Measurements from ENCODE around the gene GNAQ. TPM values are rescaled to one million over a fixed set of nuclear protein-coding genes. Genes with fewer than 3 reads are reported as not detected.

The GNAQ gene
- total RNA-seq, 2 experiments from 2014 or later: 17.8 to 18.1 TPM

- TF ChIP-seq CTCF (IDR thresholded peaks at IDR 0.05): no peak
- Mint-ChIP-seq H3K27me3 (no peaks in the 10 kb centered on the region), H3K4me3 (no peak overlapping the region), H3K4me1 (ENCODE audit: low read depth) (peaks cover 16% of the 10 kb centered on the region), H3K36me3 (ENCODE audit: low read depth) (peaks cover 21% of the 10 kb centered on the region), H3K9me3 (no peaks in the 10 kb centered on the region), H3K27ac (no peak overlapping the region)
- CTCF ChIA-PET: interaction anchor here (1.2 kb wide), 1 partner anchor 218 kb away, joined by 3 read pairs; no protein-coding TSS in a partner anchor
- intact Hi-C loops (cut with micrococcal nuclease): no loop called here
- ATAC-seq: no peak
- DNase-seq: no peak
- POLR2A ChIA-PET: no interaction called here
These were observed 214.8 kb downstream of the GNAQ start for GRCh38 chr9:77816641-77817341.

- intact Hi-C loops (cut with micrococcal nuclease): no loop called here
- DNase-seq (no peak), ATAC-seq (no peak)
- Mint-ChIP-seq H3K4me3 (no peak overlapping the region), H3K9me3 (no peaks in the 10 kb centered on the region), H3K4me1 (ENCODE audit: low read depth) (peaks cover 10% of the 10 kb centered on the region), H3K27me3 (no peaks in the 10 kb centered on the region), H3K27ac (no peak overlapping the region), H3K36me3 (ENCODE audit: low read depth) (peaks cover 25% of the 10 kb centered on the region)
- ChIA-PET POLR2A (no interaction called here), CTCF (interaction anchor here (1.0 to 1.4 kb wide), 2 partner anchors 9 to 14 kb away, joined by 3 read pairs; no protein-coding TSS in a partner anchor)
- TF ChIP-seq CTCF (IDR thresholded peaks at IDR 0.05): no peak
These were observed 216.4 kb downstream of the GNAQ start for GRCh38 chr9:77815260-77815659.

GRCh38 chr9:77811832-77812231 lies 219.8 kb downstream of the GNAQ start:
- POLR2A ChIA-PET: no interaction called here
- Mint-ChIP-seq H3K9me3 (no peaks in the 10 kb centered on the region), H3K4me3 (no peak overlapping the region), H3K27ac (no peak overlapping the region), H3K36me3 (ENCODE audit: low read depth) (peaks cover 35% of the 10 kb centered on the region), H3K27me3 (no peaks in the 10 kb centered on the region), H3K4me1 (ENCODE audit: low read depth) (peaks cover 22% of the 10 kb centered on the region)
- no peak for DNase-seq
- intact Hi-C loops (cut with micrococcal nuclease): no loop called here
- no peak for ATAC-seq
- CTCF ChIA-PET: no interaction called here
- no peak for TF ChIP-seq CTCF (IDR thresholded peaks at IDR 0.05)

- Mint-ChIP-seq H3K4me3 (no peak overlapping the region), H3K27me3 (no peaks in the 10 kb centered on the region), H3K9me3 (no peaks in the 10 kb centered on the region), H3K4me1 (ENCODE audit: low read depth) (peaks cover 22% of the 10 kb centered on the region), H3K27ac (no peak overlapping the region), H3K36me3 (ENCODE audit: low read depth) (peaks cover 35% of the 10 kb centered on the region)
- ChIA-PET CTCF (no interaction called here), POLR2A (no interaction called here)
- no peak for DNase-seq
- intact Hi-C loops (cut with micrococcal nuclease): no loop called here
- no peak for TF ChIP-seq CTCF (IDR thresholded peaks at IDR 0.05)
- ATAC-seq: no peak
These were observed 220.9 kb downstream of the GNAQ start for GRCh38 chr9:77810637-77811119.

- H3K27ac Mint-ChIP-seq: no peak overlapping the region
- ChIA-PET POLR2A (no interaction called here), CTCF (interaction anchor here (0.8 kb wide), 1 partner anchor 59 kb away, joined by 4 read pairs; no protein-coding TSS in a partner anchor)
- TF ChIP-seq CTCF (IDR thresholded peaks at IDR 0.05): no peak
- H3K36me3 Mint-ChIP-seq (ENCODE audit: low read depth): peaks cover 35% of the 10 kb centered on the region
- H3K4me3 Mint-ChIP-seq: no peak overlapping the region
- ATAC-seq (no peak), DNase-seq (no peak)
- intact Hi-C loops (cut with micrococcal nuclease): no loop called here
- H3K9me3 Mint-ChIP-seq: no peaks in the 10 kb centered on the region
- no peaks in the 10 kb centered on the region for H3K27me3 Mint-ChIP-seq
- peaks cover 22% of the 10 kb centered on the region for H3K4me1 Mint-ChIP-seq (ENCODE audit: low read depth)
These were observed 221.6 kb downstream of the GNAQ start for GRCh38 chr9:77810047-77810446.

All from activated CD8-positive, alpha-beta T cell treated with anti-CD3 and anti-CD28 coated beads for 36 hours (primary cell).